ENCODE data around the gene ESR1.
"Not testable (repeated sequence)": the region's sequence is repeated elsewhere in the genome, so short reads cannot be mapped to it uniquely, and the experiment has no call there.

The ESR1 gene

DNA sequence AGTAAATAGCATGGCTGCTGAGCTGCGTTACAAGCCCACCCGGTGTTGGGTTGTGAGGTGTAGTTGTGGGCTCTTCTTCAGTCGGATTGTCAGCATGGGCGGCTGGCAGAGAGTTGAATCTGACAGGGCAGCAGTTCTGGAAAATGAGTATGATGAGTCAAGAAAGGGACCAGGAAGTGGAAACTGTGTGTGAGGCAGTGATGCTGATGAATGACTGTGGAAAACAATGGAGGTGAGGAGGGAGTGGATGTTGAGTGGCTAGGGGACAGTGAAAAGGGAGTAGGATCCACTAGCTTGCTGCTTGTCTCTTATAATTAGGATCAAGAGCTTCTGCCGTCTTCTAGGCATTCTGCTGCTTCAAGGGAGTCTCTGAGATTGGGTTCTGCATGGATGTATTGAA is 154.3 kb downstream of the ESR1 start:
- TF ChIP-seq, protein P1, sequence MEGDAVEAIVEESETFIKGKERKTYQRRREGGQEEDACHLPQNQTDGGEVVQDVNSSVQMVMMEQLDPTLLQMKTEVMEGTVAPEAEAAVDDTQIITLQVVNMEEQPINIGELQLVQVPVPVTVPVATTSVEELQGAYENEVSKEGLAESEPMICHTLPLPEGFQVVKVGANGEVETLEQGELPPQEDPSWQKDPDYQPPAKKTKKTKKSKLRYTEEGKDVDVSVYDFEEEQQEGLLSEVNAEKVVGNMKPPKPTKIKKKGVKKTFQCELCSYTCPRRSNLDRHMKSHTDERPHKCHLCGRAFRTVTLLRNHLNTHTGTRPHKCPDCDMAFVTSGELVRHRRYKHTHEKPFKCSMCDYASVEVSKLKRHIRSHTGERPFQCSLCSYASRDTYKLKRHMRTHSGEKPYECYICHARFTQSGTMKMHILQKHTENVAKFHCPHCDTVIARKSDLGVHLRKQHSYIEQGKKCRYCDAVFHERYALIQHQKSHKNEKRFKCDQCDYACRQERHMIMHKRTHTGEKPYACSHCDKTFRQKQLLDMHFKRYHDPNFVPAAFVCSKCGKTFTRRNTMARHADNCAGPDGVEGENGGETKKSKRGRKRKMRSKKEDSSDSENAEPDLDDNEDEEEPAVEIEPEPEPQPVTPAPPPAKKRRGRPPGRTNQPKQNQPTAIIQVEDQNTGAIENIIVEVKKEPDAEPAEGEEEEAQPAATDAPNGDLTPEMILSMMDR (conservative IDR thresholded peaks at IDR 0.05) = no peak
- TF ChIP-seq ZFX (IDR thresholded peaks at IDR 0.05) = no peak

GRCh38 chr6:151962246-151962846 is 154.9 kb downstream of the ESR1 start:
- H3K27ac ChIP-seq = no peak overlapping the region
- no peak for TF ChIP-seq ZFX (IDR thresholded peaks at IDR 0.05)
- TF ChIP-seq, protein P1 (conservative IDR thresholded peaks at IDR 0.05) = no peak

More for the DNA sequence above, 154.3 kb downstream of the ESR1 start:
- H3K27ac ChIP-seq = no peak overlapping the region

GRCh38 chr6:151963001-151963400 is 155.5 kb downstream of the ESR1 start:
- H3K27ac ChIP-seq = no peak overlapping the region
- TF ChIP-seq, protein P1 (conservative IDR thresholded peaks at IDR 0.05) = no peak
- TF ChIP-seq ZFX (IDR thresholded peaks at IDR 0.05) = no peak

DNA sequence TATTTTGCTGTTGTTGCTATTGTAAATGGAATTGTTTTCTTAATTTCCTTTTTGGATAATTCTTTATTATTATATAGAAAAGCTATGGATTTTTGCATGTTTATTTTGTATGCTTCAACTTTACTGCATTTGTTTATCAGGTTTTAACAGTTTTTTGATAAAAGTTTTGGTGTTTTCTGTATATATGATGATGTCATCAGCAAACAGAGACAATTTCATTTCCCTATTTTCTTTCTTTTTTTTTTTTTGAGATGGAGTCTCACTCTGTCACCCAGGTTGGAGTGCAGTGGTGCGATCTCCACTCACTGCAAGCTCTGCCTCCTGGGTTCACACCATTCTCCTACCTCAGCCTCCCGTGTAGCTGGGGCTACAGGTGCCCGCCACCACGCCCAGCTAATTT is 156.9 kb downstream of the ESR1 start:
- not testable (repeated sequence) for H3K27ac ChIP-seq

DNA sequence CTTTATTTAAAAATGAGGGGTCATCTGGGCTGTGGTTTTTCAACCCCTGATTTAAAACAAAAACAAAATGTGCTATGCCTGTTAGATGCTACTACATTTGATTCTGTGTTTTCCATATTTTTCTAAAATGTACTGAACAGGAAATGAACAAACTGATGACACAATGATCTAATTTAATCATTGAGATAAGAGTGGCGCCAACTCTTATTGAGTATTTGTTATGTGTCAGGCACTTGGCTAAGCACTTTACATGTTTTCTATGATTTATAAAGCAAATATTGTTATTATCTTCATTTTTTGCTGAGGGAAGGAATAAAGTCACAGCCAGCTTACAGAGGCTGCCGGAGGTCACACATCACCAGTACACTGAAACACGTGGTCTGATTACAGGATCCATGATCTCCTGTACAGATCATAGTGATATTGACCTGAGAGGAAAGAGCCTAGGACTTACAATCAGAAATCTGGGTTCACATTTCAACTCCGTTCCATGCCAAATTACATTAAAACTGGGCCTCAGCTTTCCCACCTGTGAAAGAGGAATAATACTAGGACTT is 166.7 kb downstream of the ESR1 start:
- H3K27ac ChIP-seq = no peak overlapping the region
- TF ChIP-seq, protein P1 (conservative IDR thresholded peaks at IDR 0.05) = no peak
- TF ChIP-seq ZFX (IDR thresholded peaks at IDR 0.05) = no peak

DNA sequence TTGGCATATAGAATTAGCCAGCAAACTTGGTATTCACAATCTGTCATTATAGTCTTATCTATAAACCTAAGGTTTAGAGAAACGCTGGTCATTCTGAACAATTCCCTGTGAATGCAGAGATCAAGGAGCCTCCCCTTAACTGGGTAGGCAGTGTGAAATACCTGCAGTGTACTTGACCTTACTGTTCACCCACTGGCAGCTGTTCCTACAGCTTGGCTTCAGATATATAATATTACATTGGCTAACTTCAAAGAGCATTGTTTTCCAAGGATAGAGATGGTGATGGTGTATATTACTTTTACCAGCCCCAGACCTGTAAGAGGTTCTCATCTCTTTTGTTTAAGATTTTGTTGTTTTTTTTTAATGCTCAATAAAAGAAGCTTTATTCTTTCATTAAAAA is 168.3 kb downstream of the ESR1 start:
- H3K27ac ChIP-seq = no peak overlapping the region
- TF ChIP-seq, protein P1 (conservative IDR thresholded peaks at IDR 0.05) = no peak
- TF ChIP-seq ZFX (IDR thresholded peaks at IDR 0.05) = no peak

GRCh38 chr6:151988199-151988598 is 180.7 kb downstream of the ESR1 start:
- H3K27ac ChIP-seq = not testable (repeated sequence)

DNA sequence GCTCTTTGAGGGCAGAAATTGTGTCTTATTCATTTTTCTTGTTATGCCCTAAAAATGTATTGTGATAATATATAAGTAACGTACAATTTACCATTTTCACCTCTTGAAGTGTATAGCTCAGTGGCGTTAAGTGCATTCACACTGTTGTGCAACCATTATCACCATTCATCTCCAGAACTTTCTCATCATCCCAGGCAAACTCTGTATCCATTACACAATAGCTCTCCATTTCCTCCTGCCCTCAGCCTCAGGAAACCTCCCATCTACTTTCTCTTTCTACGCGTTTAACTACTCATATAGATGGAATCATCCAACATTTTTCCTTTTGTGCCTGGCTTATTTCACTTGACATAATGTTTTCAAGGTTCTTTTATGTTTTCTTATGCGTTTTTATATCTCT is 184.6 kb downstream of the ESR1 start:
- no peak overlapping the region for H3K27ac ChIP-seq
- TF ChIP-seq ZFX (IDR thresholded peaks at IDR 0.05) = no peak
- TF ChIP-seq, protein P1 (conservative IDR thresholded peaks at IDR 0.05) = no peak

All from C4-2B (cell line).